HepG2 (cell line): ENCODE data around the gene SLC11A1. TPM values are rescaled to one million over a fixed set of nuclear protein-coding genes. Genes with fewer than 3 reads are reported as not detected.
A peak's percentile ranks its signal among the peaks of the same experiment; 100 is the strongest.

ENCODE experiments used
- ADNP ChIP-seq: sonication (generic); formaldehyde crosslinking; IDR thresholded peaks from 2 replicates; pipeline ENCODE4 v1.4.0; 2020; ENCODE audit warnings: missing genetic modification reagents
- ARID2 ChIP-seq: sonication (generic); formaldehyde crosslinking; IDR thresholded peaks from 2 replicates; pipeline ENCODE4 v1.8.1; 2022; ENCODE audit warnings: mild to moderate bottlenecking, missing genetic modification reagents, borderline replicate concordance
- ATF3 ChIP-seq: sonication (generic); formaldehyde crosslinking; IDR thresholded peaks from 2 replicates; pipeline ENCODE4 v1.4.0; 2020; ENCODE audit warnings: missing genetic modification reagents
- ATM ChIP-seq: fragments of 450-650 bp; IDR thresholded peaks from 2 replicates; pipeline ENCODE4 v1.7.1; 2017; ENCODE audit warnings: mild to moderate bottlenecking, borderline replicate concordance
- ATRX ChIP-seq: sonication (generic); formaldehyde crosslinking; IDR thresholded peaks from 2 replicates; pipeline ENCODE4 v1.4.0; 2020; ENCODE audit warnings: missing genetic modification reagents, borderline replicate concordance
- E2F2 ChIP-seq: sonication (generic); formaldehyde crosslinking; IDR thresholded peaks from 2 replicates; pipeline ENCODE4 v1.4.0; 2020; ENCODE audit warnings: missing genetic modification reagents, borderline replicate concordance
- ETV6 ChIP-seq: sonication (generic); formaldehyde crosslinking; conservative IDR thresholded peaks from 2 replicates; pipeline ENCODE4 v1.4.0; 2020; ENCODE audit warnings: missing genetic modification reagents
- HNRNPL ChIP-seq: fragments of 200-400 bp; formaldehyde crosslinking; IDR thresholded peaks from 2 replicates; pipeline ENCODE4 v1.6.1; 2017; ENCODE audit warnings: mild to moderate bottlenecking, low read depth, low read length
- JARID2 ChIP-seq: sonication (generic); formaldehyde crosslinking; IDR thresholded peaks from 2 replicates; pipeline ENCODE4 v1.8.1; 2023; ENCODE audit warnings: missing genetic modification reagents, inconsistent platforms; ENCODE audit not compliant: insufficient replicate concordance
- KDM6A ChIP-seq: IDR thresholded peaks from 2 replicates; pipeline ENCODE4 v1.6.1; 2016; ENCODE audit warnings: low read depth
- NAIF1 ChIP-seq: sonication (generic); formaldehyde crosslinking; IDR thresholded peaks from 2 replicates; pipeline ENCODE4 v1.5.0; 2020; ENCODE audit warnings: mild to moderate bottlenecking, missing genetic modification reagents, borderline replicate concordance
- NFIB ChIP-seq: sonication (generic); formaldehyde crosslinking; IDR thresholded peaks from 2 replicates; pipeline ENCODE4 v1.9.0; 2021; ENCODE audit warnings: missing genetic modification reagents, mild to moderate bottlenecking, borderline replicate concordance
- NR3C1 ChIP-seq: sonication (generic); formaldehyde crosslinking; IDR thresholded peaks from 2 replicates; pipeline ENCODE4 v1.4.0; 2020; ENCODE audit warnings: missing genetic modification reagents
- PHF8 ChIP-seq: sonication (generic); formaldehyde crosslinking; IDR thresholded peaks from 2 replicates; pipeline ENCODE4 v1.5.0; 2020; ENCODE audit warnings: missing genetic modification reagents
- RBM39 ChIP-seq: fragments of 200-400 bp; formaldehyde crosslinking; IDR thresholded peaks from one replicate; pipeline ENCODE4 v1.6.1; 2018; ENCODE audit warnings: antibody characterized with exemption, mild to moderate bottlenecking, low read depth, low read length; ENCODE audit not compliant: poor library complexity, severe bottlenecking
- TAF1 ChIP-seq: sonication (generic); formaldehyde crosslinking; IDR thresholded peaks from 2 replicates; pipeline ENCODE4 v1.4.0; 2020; ENCODE audit warnings: missing genetic modification reagents
- THAP11 ChIP-seq: IDR thresholded peaks from 2 replicates; pipeline ENCODE4 v1.6.1; 2016; ENCODE audit warnings: missing biosample characterization, missing genetic modification reagents
- TSC22D2 ChIP-seq: sonication (generic); formaldehyde crosslinking; IDR thresholded peaks from 2 replicates; pipeline ENCODE4 v1.5.1; 2020; ENCODE audit warnings: missing genetic modification reagents, mild to moderate bottlenecking, borderline replicate concordance
- ZFP91 ChIP-seq: sonication (generic); formaldehyde crosslinking; IDR thresholded peaks from 2 replicates; pipeline ENCODE4 v1.9.0; 2022; ENCODE audit warnings: missing genetic modification reagents, mild to moderate bottlenecking, borderline replicate concordance
- ZFY ChIP-seq: sonication (generic); formaldehyde crosslinking; IDR thresholded peaks from 2 replicates; pipeline ENCODE4 v1.4.0; 2020; ENCODE audit warnings: missing genetic modification reagents
- ZNF101 ChIP-seq: sonication (generic); formaldehyde crosslinking; IDR thresholded peaks from 2 replicates; pipeline ENCODE4 v1.4.0; 2020; ENCODE audit warnings: mild to moderate bottlenecking, low read depth, missing genetic modification reagents, borderline replicate concordance
- ZNF260 ChIP-seq: sonication (generic); formaldehyde crosslinking; IDR thresholded peaks from 2 replicates; pipeline ENCODE4 v1.4.0; 2020; ENCODE audit warnings: missing genetic modification reagents, low read depth, mild to moderate bottlenecking, borderline replicate concordance
- ZNF296 ChIP-seq: sonication (generic); formaldehyde crosslinking; conservative IDR thresholded peaks from 2 replicates; pipeline ENCODE4 v1.5.0; 2020; ENCODE audit warnings: mild to moderate bottlenecking, missing genetic modification reagents
- ZNF367 ChIP-seq: sonication (generic); formaldehyde crosslinking; IDR thresholded peaks from 2 replicates; pipeline ENCODE4 v1.4.0; 2020; ENCODE audit warnings: missing genetic modification reagents, borderline replicate concordance
- ZNF547 ChIP-seq: sonication (generic); formaldehyde crosslinking; IDR thresholded peaks from 2 replicates; pipeline ENCODE4 v1.5.1; 2020; ENCODE audit warnings: mild to moderate bottlenecking, missing genetic modification reagents
- ZNF563 ChIP-seq: sonication (generic); formaldehyde crosslinking; IDR thresholded peaks from 2 replicates; pipeline ENCODE4 v1.8.0; 2022; ENCODE audit warnings: mild to moderate bottlenecking, moderate library complexity, missing genetic modification reagents
- ZNF567 ChIP-seq: sonication (generic); formaldehyde crosslinking; IDR thresholded peaks from 2 replicates; pipeline ENCODE4 v1.8.1; 2023; ENCODE audit warnings: mild to moderate bottlenecking, missing genetic modification reagents, borderline replicate concordance
- ZNF598 ChIP-seq: sonication (generic); formaldehyde crosslinking; IDR thresholded peaks from 2 replicates; pipeline ENCODE4 v1.5.1; 2020; ENCODE audit warnings: mild to moderate bottlenecking, missing genetic modification reagents, borderline replicate concordance
- ZNF7 ChIP-seq: IDR thresholded peaks from 2 replicates; pipeline ENCODE4 v1.6.1; 2016; ENCODE audit warnings: missing biosample characterization, missing genetic modification reagents
- polyA plus RNA-seq, 8 experiments: library from polyadenylated mRNA; depleted of rRNA in 3 of 8; stranded (reverse) in 7 of 8; unstranded in 1 of 8; fragments of >200 nt; fragmentation: Illumina TruSeq in 4 of 8; extraction: Trizol in 4 of 8; gene quantifications; 2 replicates each; pipeline versions ENCODE4 v1.2.1 to v1.2.3, GENCODE V29; 2011 to 2016; ENCODE audit warnings: low read depth in 4 of 8, missing spikeins in 1 of 8, mixed read lengths in 1 of 8; ENCODE audit not compliant: insufficient read depth in 1 of 8
- total RNA-seq, 5 experiments: library from RNA; depleted of rRNA; stranded (reverse); fragments of >200 nt; fragmentation: Illumina TruSeq; extraction: Trizol; gene quantifications; 2 replicates each; pipeline ENCODE4 v1.2.3, GENCODE V29; 2016; ENCODE audit warnings: low read depth in 1 of 5

The SLC11A1 gene
- total and polyA plus RNA-seq, 2 of the 13 experiments (the other 11 are each of a cell fraction or from before 2014, with no cell fraction given): 0.33 to 2.3 TPM

- peak; percentile 87 for TF ChIP-seq E2F2 (CRISPR knock-in tag)
- TF ChIP-seq ATRX (CRISPR knock-in tag): no peak
- TF ChIP-seq NAIF1 (CRISPR knock-in tag): no peak
- TF ChIP-seq TSC22D2: peak; percentile 57; the same call in 1 of the 2 replicates
- TF ChIP-seq ZNF563 (CRISPR knock-in tag): no peak; the same call in 1 of the 2 replicates
- TF ChIP-seq TAF1 (CRISPR knock-in tag): peak; percentile 58; the same call in 1 of the 2 replicates
- TF ChIP-seq ZNF260 (CRISPR knock-in tag): peak; percentile 66; the same call in 1 of the 2 replicates
- peak; percentile 33 for TF ChIP-seq ARID2 (CRISPR knock-in tag)
- TF ChIP-seq ZFY (CRISPR knock-in tag): peak; percentile 76
- TF ChIP-seq ZNF101: no peak
- TF ChIP-seq ZNF567: no peak; the same call in 1 of the 2 replicates
- TF ChIP-seq NFIB: no peak
- TF ChIP-seq ETV6: peak; percentile 92
- no peak for TF ChIP-seq ATF3 (CRISPR knock-in tag)
- TF ChIP-seq ZNF547 (CRISPR knock-in tag): no peak
- peak; percentile 87 for TF ChIP-seq JARID2 (CRISPR knock-in tag)
- peak; percentile 72; the same call in 1 of the 2 replicates for TF ChIP-seq ZFP91 (CRISPR knock-in tag)
- no peak for TF ChIP-seq KDM6A (CRISPR knock-in tag)
- TF ChIP-seq ZNF7 (CRISPR knock-in tag): no peak
- TF ChIP-seq ZNF296 (CRISPR knock-in tag): peak; percentile 72; the same call in 1 of the 2 replicates
- TF ChIP-seq ATM: no peak
- TF ChIP-seq RBM39: peak; percentile 85
- TF ChIP-seq THAP11 (CRISPR knock-in tag): peak; percentile 80
- TF ChIP-seq HNRNPL: peak; percentile 84; the same call in 1 of the 2 replicates
- no peak for TF ChIP-seq NR3C1 (CRISPR knock-in tag)
- no peak; the same call in 1 of the 2 replicates for TF ChIP-seq ZNF367 (CRISPR knock-in tag)
- TF ChIP-seq ZNF598 (CRISPR knock-in tag): no peak
- TF ChIP-seq PHF8 (CRISPR knock-in tag): peak; percentile 69; the same call in 1 of the 2 replicates
- TF ChIP-seq ADNP: no peak
These were observed 24.3 kb downstream of the SLC11A1 start (continued) for GRCh38 chr2:218406209-218406948.
